B cell (primary cell): ENCODE data around the gene PLCB1.

Experiments used
- CTCF ChIP-seq: fragments of 200-600 bp; IDR thresholded peaks from one replicate; pipeline ENCODE4 v1.8.0; 2022; ENCODE audit warnings: antibody characterized with exemption, mild to moderate bottlenecking
- EZH2 ChIP-seq: IDR thresholded peaks from 2 replicates; pipeline ENCODE4 v1.6.1; 2012; ENCODE audit warnings: borderline replicate concordance, low read depth, mild to moderate bottlenecking, moderate library complexity, low read length; ENCODE audit not compliant: insufficient read depth, poor library complexity, severe bottlenecking

DNA sequence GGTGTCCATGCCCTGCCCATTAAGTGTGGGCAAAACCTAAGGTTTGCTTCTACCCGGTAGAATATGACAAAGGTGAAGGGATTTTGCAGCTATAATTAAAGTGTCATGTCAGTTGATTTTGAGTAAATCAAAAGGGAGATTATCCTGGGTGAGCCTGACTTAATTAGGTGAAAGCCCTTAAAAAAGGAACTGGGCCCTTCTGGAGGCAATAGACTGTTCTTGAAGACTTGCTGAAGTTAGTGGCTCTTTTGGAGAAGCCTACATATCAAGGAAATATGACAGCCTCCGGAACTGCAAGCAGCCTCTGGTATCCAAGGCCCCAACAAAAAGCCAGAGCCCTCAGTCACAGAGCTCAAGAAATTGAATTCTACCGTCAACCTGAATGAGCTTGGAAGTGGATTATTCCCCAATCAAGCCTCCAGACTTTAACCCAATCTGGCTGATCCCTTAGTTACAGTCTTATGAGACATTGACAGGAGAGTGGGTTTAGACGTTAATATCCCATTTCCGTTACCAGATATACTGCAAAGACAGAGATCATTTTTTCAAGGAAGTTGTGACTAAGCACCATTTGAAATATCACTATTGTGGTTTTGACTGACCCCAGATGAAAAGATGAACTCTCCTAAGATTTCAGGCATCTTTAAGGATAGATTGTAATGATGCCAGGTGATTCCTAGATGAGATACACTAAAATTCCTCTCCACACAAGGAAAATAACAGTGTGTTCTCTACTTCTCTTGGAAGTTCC is 303.4 kb downstream of the PLCB1 start:
- TF ChIP-seq CTCF (no peak), EZH2 (no peak)
